NCI-H1048 (cell line): ENCODE data around the gene TMEM255B.

ENCODE experiments used
- DNase-seq: peaks from one replicate; lab custom pipeline; 2025; lab: John Stamatoyannopoulos, UW

TMEM255B gene

GRCh38 chr13:113849546-113849945, 90.5 kb downstream of the TMEM255B start:
- DNase-seq = no peak

GRCh38 chr13:113849981-113850721, 91.1 kb downstream of the TMEM255B start:
- no peak for DNase-seq

GRCh38 chr13:113850722-113851479, 91.9 kb downstream of the TMEM255B start:
- no peak for DNase-seq

GRCh38 chr13:113851480-113851803, 92.4 kb downstream of the TMEM255B start:
- no peak for DNase-seq

GRCh38 chr13:113851826-113852535, 93.0 kb downstream of the TMEM255B start:
- DNase-seq = no peak

GRCh38 chr13:113852536-113853517, 93.8 kb downstream of the TMEM255B start:
- no peak for DNase-seq

- DNase-seq = no peak
These were observed 94.7 kb downstream of the TMEM255B start for GRCh38 chr13:113853518-113854237.

- DNase-seq = no peak
These were observed 95.4 kb downstream of the TMEM255B start for GRCh38 chr13:113854238-113855011.

- no peak for DNase-seq
These were observed 96.2 kb downstream of the TMEM255B start for GRCh38 chr13:113855012-113855921.

- no peak for DNase-seq
These were observed 97.1 kb downstream of the TMEM255B start for GRCh38 chr13:113855931-113856715.

GRCh38 chr13:113856716-113857065, 97.7 kb downstream of the TMEM255B start:
- no peak for DNase-seq

GRCh38 chr13:113857531-113858195, 98.6 kb downstream of the TMEM255B start:
- DNase-seq = no peak

- DNase-seq = no peak
These were observed 100.5 kb downstream of the TMEM255B start for GRCh38 chr13:113859311-113860050.

- no peak for DNase-seq
These were observed 101.1 kb downstream of the TMEM255B start for GRCh38 chr13:113860051-113860664.

- DNase-seq = no peak
These were observed 101.8 kb downstream of the TMEM255B start for GRCh38 chr13:113860665-113861432.
